GM23338 (cell line): Measurements from ENCODE around the gene NPHP3.

ENCODE experiments used
- CREB1 ChIP-seq: fragments of 250-450 bp; sonication (Bioruptor Pico); IDR thresholded peaks from 2 replicates; pipeline ENCODE4 v1.5.0; 2020; ENCODE audit warnings: low read depth, mild to moderate bottlenecking, moderate library complexity
- ETS1 ChIP-seq: IDR thresholded peaks from 2 replicates; pipeline ENCODE4 v1.6.1; 2016; ENCODE audit warnings: antibody characterized with exemption
- EZH2 ChIP-seq: fragments of 200-600 bp; sonication (generic); IDR thresholded peaks from one replicate; pipeline ENCODE4 v1.8.0; 2017; ENCODE audit warnings: antibody characterized with exemption, mild to moderate bottlenecking, low read depth; ENCODE audit not compliant: unreplicated experiment
- NANOG ChIP-seq: IDR thresholded peaks from 2 replicates; pipeline ENCODE4 v1.6.1; 2016; ENCODE audit warnings: antibody characterized with exemption, borderline replicate concordance
- POLR2AphosphoS5 ChIP-seq: IDR thresholded peaks from 2 replicates; pipeline ENCODE4 v1.6.1; 2016; ENCODE audit warnings: antibody characterized with exemption, low read depth
- STAT1 ChIP-seq: IDR thresholded peaks from one replicate; pipeline ENCODE4 v1.6.1; 2016; ENCODE audit warnings: antibody characterized with exemption; ENCODE audit not compliant: unreplicated experiment
- ZNF114 ChIP-seq: fragments of 250-450 bp; sonication (Bioruptor Pico); IDR thresholded peaks from 2 replicates; pipeline ENCODE4 v1.5.0; 2020; ENCODE audit warnings: mild to moderate bottlenecking, moderate library complexity
- TF ChIP-seq, protein P1 (sequence below), 2 experiments: fragments of 200-600 bp in 1 of 2; sonication (generic) in 1 of 2; conservative IDR thresholded peaks; 2 replicates each; pipeline versions ENCODE4 v1.5.1 to v1.6.1; 2016 to 2017; ENCODE audit warnings: antibody characterized with exemption in 2 of 2, low read depth in 2 of 2, mild to moderate bottlenecking in 2 of 2, moderate library complexity in 1 of 2
- TF ChIP-seq, protein P2 (sequence below): IDR thresholded peaks from one replicate; pipeline ENCODE4 v1.6.1; 2018; ENCODE audit warnings: antibody characterized with exemption; ENCODE audit not compliant: unreplicated experiment

GRCh38 chr3:132679911-132680310, 42.3 kb downstream of the NPHP3 start:
- TF ChIP-seq, protein P1, sequence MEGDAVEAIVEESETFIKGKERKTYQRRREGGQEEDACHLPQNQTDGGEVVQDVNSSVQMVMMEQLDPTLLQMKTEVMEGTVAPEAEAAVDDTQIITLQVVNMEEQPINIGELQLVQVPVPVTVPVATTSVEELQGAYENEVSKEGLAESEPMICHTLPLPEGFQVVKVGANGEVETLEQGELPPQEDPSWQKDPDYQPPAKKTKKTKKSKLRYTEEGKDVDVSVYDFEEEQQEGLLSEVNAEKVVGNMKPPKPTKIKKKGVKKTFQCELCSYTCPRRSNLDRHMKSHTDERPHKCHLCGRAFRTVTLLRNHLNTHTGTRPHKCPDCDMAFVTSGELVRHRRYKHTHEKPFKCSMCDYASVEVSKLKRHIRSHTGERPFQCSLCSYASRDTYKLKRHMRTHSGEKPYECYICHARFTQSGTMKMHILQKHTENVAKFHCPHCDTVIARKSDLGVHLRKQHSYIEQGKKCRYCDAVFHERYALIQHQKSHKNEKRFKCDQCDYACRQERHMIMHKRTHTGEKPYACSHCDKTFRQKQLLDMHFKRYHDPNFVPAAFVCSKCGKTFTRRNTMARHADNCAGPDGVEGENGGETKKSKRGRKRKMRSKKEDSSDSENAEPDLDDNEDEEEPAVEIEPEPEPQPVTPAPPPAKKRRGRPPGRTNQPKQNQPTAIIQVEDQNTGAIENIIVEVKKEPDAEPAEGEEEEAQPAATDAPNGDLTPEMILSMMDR (conservative IDR thresholded peaks at IDR 0.05; ENCODE audit: low read depth in 2 of 2) = no peak
- TF ChIP-seq CREB1 (no peak), POLR2AphosphoS5 (no peak), ETS1 (no peak), EZH2 (no peak), NANOG (no peak), ZNF114 (no peak), STAT1 (no peak)
- TF ChIP-seq, protein P2, sequence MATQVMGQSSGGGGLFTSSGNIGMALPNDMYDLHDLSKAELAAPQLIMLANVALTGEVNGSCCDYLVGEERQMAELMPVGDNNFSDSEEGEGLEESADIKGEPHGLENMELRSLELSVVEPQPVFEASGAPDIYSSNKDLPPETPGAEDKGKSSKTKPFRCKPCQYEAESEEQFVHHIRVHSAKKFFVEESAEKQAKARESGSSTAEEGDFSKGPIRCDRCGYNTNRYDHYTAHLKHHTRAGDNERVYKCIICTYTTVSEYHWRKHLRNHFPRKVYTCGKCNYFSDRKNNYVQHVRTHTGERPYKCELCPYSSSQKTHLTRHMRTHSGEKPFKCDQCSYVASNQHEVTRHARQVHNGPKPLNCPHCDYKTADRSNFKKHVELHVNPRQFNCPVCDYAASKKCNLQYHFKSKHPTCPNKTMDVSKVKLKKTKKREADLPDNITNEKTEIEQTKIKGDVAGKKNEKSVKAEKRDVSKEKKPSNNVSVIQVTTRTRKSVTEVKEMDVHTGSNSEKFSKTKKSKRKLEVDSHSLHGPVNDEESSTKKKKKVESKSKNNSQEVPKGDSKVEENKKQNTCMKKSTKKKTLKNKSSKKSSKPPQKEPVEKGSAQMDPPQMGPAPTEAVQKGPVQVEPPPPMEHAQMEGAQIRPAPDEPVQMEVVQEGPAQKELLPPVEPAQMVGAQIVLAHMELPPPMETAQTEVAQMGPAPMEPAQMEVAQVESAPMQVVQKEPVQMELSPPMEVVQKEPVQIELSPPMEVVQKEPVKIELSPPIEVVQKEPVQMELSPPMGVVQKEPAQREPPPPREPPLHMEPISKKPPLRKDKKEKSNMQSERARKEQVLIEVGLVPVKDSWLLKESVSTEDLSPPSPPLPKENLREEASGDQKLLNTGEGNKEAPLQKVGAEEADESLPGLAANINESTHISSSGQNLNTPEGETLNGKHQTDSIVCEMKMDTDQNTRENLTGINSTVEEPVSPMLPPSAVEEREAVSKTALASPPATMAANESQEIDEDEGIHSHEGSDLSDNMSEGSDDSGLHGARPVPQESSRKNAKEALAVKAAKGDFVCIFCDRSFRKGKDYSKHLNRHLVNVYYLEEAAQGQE = no peak
